MM.1S (cell line): ENCODE data around the gene ZBTB22.

ENCODE experiments used
- DNase-seq: peaks from one replicate; pipeline ENCODE4 v3.0.0-alpha.2; 2015
- H2AFZ ChIP-seq: fragments of 300-600 bp; sonication (generic); 2 replicates; pipeline ENCODE4 v1.6.0; 2016; ENCODE audit warnings: antibody characterized with exemption, low read length
- H3F3A ChIP-seq: fragments of 300-600 bp; sonication (generic); 2 replicates; pipeline ENCODE4 v1.6.1; 2016; ENCODE audit warnings: mild to moderate bottlenecking, antibody characterized with exemption, low read length, moderate library complexity, mixed read lengths; ENCODE audit not compliant: insufficient read depth
- H3K27ac ChIP-seq: fragments of 300-600 bp; sonication (generic); 2 replicates; pipeline ENCODE4 v1.5.1; 2016; ENCODE audit warnings: mild to moderate bottlenecking, low read length
- H3K27me3 ChIP-seq: fragments of 300-600 bp; sonication (generic); replicated peaks from 2 replicates; pipeline ENCODE4 v1.6.0; 2016; ENCODE audit warnings: low read length; ENCODE audit not compliant: insufficient read depth
- H3K36me3 ChIP-seq: fragments of 300-600 bp; sonication (generic); replicated peaks from 2 replicates; pipeline ENCODE4 v1.6.1; 2016; ENCODE audit warnings: mild to moderate bottlenecking, low read length, mixed read lengths; ENCODE audit not compliant: insufficient read depth
- H3K4me1 ChIP-seq: fragments of 300-600 bp; sonication (generic); 2 replicates; pipeline ENCODE4 v1.6.1; 2016; ENCODE audit warnings: low read length, mixed read lengths
- H3K4me2 ChIP-seq: fragments of 300-600 bp; sonication (generic); 2 replicates; pipeline ENCODE4 v1.6.0; 2016; ENCODE audit warnings: low read depth, low read length
- H3K4me3 ChIP-seq: fragments of 300-600 bp; sonication (generic); 2 replicates; pipeline ENCODE4 v1.5.1; 2016; ENCODE audit warnings: low read length, mixed read lengths
- H3K79me2 ChIP-seq: fragments of 300-600 bp; sonication (generic); 2 replicates; pipeline ENCODE4 v1.6.1; 2016; ENCODE audit warnings: mixed run types, low read length, mixed read lengths
- H3K9ac ChIP-seq: fragments of 300-600 bp; sonication (generic); 2 replicates; pipeline ENCODE4 v1.6.1; 2016; ENCODE audit warnings: low read length, mixed read lengths
- H3K9me2 ChIP-seq: fragments of 300-600 bp; sonication (generic); replicated peaks from 2 replicates; pipeline ENCODE4 v1.6.1; 2016; ENCODE audit warnings: mild to moderate bottlenecking, low read length, mixed read lengths; ENCODE audit not compliant: insufficient read depth
- H3K9me3 ChIP-seq: fragments of 300-600 bp; sonication (generic); replicated peaks from 2 replicates; pipeline ENCODE4 v1.6.1; 2016; ENCODE audit warnings: mild to moderate bottlenecking, low read length, mixed read lengths; ENCODE audit not compliant: insufficient read depth
- H4K20me1 ChIP-seq: fragments of 300-600 bp; sonication (generic); 2 replicates; pipeline ENCODE4 v1.6.1; 2016; ENCODE audit warnings: mild to moderate bottlenecking, low read length, moderate library complexity, mixed read lengths; ENCODE audit not compliant: insufficient read depth
- EZH2 ChIP-seq: fragments of 300-600 bp; sonication (generic); optimal IDR thresholded peaks from 2 replicates; pipeline ENCODE3; 2017; ENCODE audit warnings: low read depth, mild to moderate bottlenecking, antibody characterized with exemption, low read length, mixed read lengths
- EZH2phosphoT487 ChIP-seq: fragments of 300-600 bp; sonication (generic); IDR thresholded peaks from 2 replicates; pipeline ENCODE4 v1.6.1; 2018; ENCODE audit warnings: antibody characterized with exemption, low read length
- TF ChIP-seq, protein P1 (sequence below): fragments of 300-600 bp; sonication (generic); IDR thresholded peaks from 2 replicates; pipeline ENCODE4 v1.5.1; 2016; ENCODE audit warnings: antibody characterized with exemption, low read length, mixed read lengths

ZBTB22 gene

GRCh38 chr6:33305052-33305451 is 12.5 kb downstream of the ZBTB22 start:
- Histone ChIP-seq H3K4me2 (no peak overlapping the region), H3K27me3 (no peaks in the 10 kb centered on the region), H4K20me1 (no peaks in the 10 kb centered on the region), H3K79me2 (peaks cover 57% of the 10 kb centered on the region), H3K9me3 (no peaks in the 10 kb centered on the region), H3K4me3 (no peak overlapping the region), H3K9ac (no peak overlapping the region), H3K4me1 (no peaks in the 10 kb centered on the region), H3K27ac (no peak overlapping the region), H2AFZ (no peak overlapping the region), H3K36me3 (no peaks in the 10 kb centered on the region), H3K9me2 (no peaks in the 10 kb centered on the region), H3F3A (peaks cover 5% of the 10 kb centered on the region)
- no peak for DNase-seq
- TF ChIP-seq EZH2phosphoT487: no peak

DNA sequence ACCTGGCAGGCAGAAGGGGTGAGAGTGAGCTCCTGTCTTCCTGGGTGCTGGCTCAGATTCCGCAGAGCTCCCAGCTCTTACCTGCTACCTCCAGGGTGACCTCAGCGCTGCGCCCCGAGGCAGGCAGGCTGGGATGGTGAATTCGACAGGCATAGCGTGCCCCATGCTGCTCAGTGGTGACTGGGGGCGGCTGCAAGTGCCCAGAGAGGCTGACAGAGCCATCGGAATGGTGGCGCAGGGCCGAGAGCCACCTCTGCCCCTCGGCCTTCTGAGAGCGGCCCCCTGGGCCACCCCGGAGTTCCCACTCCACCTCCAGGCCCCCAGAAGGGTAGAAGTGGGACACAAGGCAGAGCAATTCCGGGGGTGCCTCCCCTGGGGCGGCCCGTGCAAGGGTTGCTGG is 13.3 kb downstream of the ZBTB22 start:
- Histone ChIP-seq H3K9me3 (no peaks in the 10 kb centered on the region), H3K4me1 (0 out of 2 replicates have a peak, but pooled peaks cover 3% of the 10 kb centered on the region), H3K27me3 (no peaks in the 10 kb centered on the region), H3K27ac (no peak overlapping the region), H3K9ac (no peak overlapping the region), H2AFZ (no peak overlapping the region), H3K9me2 (no peaks in the 10 kb centered on the region), H4K20me1 (no peaks in the 10 kb centered on the region), H3F3A (peaks cover 13% of the 10 kb centered on the region), H3K36me3 (no peaks in the 10 kb centered on the region), H3K4me2 (no peak overlapping the region), H3K4me3 (no peak overlapping the region), H3K79me2 (peaks cover 49% of the 10 kb centered on the region)
- TF ChIP-seq EZH2phosphoT487: no peak
- TF ChIP-seq EZH2: no peak
- TF ChIP-seq, protein P1, sequence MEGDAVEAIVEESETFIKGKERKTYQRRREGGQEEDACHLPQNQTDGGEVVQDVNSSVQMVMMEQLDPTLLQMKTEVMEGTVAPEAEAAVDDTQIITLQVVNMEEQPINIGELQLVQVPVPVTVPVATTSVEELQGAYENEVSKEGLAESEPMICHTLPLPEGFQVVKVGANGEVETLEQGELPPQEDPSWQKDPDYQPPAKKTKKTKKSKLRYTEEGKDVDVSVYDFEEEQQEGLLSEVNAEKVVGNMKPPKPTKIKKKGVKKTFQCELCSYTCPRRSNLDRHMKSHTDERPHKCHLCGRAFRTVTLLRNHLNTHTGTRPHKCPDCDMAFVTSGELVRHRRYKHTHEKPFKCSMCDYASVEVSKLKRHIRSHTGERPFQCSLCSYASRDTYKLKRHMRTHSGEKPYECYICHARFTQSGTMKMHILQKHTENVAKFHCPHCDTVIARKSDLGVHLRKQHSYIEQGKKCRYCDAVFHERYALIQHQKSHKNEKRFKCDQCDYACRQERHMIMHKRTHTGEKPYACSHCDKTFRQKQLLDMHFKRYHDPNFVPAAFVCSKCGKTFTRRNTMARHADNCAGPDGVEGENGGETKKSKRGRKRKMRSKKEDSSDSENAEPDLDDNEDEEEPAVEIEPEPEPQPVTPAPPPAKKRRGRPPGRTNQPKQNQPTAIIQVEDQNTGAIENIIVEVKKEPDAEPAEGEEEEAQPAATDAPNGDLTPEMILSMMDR: no peak
- no peak for DNase-seq

- peaks cover 7% of the 10 kb centered on the region for H3K4me1 ChIP-seq
- H3K9me3 ChIP-seq: no peaks in the 10 kb centered on the region
- DNase-seq: no peak
- peaks cover 25% of the 10 kb centered on the region for H3F3A ChIP-seq
- no peaks in the 10 kb centered on the region for H3K9me2 ChIP-seq
- no peak overlapping the region for H3K9ac ChIP-seq
- no peaks in the 10 kb centered on the region for H3K27me3 ChIP-seq
- TF ChIP-seq EZH2phosphoT487: no peak
- no peak for TF ChIP-seq EZH2
- TF ChIP-seq, protein P1: no peak
- no peaks in the 10 kb centered on the region for H3K36me3 ChIP-seq
- no peak overlapping the region for H3K27ac ChIP-seq
- peaks cover 41% of the 10 kb centered on the region for H3K79me2 ChIP-seq
- no peak overlapping the region for H3K4me2 ChIP-seq
- H2AFZ ChIP-seq: no peak overlapping the region
- H4K20me1 ChIP-seq: no peaks in the 10 kb centered on the region
- no peak overlapping the region for H3K4me3 ChIP-seq
Measured at GRCh38 chr6:33301877-33302276, 15.7 kb downstream of the ZBTB22 start.

GRCh38 chr6:33299237-33299944 is 18.2 kb downstream of the ZBTB22 start:
- Histone ChIP-seq H3K27ac (peak overlapping the region; percentile 96), H4K20me1 (no peaks in the 10 kb centered on the region), H3F3A (peaks cover 25% of the 10 kb centered on the region), H3K36me3 (no peaks in the 10 kb centered on the region), H3K4me2 (peak overlapping the region; percentile 99), H3K27me3 (no peaks in the 10 kb centered on the region), H3K79me2 (peaks cover 18% of the 10 kb centered on the region), H3K9me2 (no peaks in the 10 kb centered on the region), H3K4me3 (peak overlapping the region; percentile 94), H3K4me1 (peaks cover 7% of the 10 kb centered on the region), H2AFZ (peak overlapping the region; percentile 68), H3K9me3 (no peaks in the 10 kb centered on the region), H3K9ac (peak overlapping the region; percentile 96)
- TF ChIP-seq, protein P1: peak; percentile 76
- no peak for TF ChIP-seq EZH2phosphoT487
- TF ChIP-seq EZH2: no peak
- DNase-seq: peak; percentile 95
